ENCODE data around the gene VKORC1.
A peak's percentile ranks its signal among the peaks of the same experiment; 100 is the strongest.

VKORC1 gene

GRCh38 chr16:31081428-31082351 lies 12.9 kb downstream of the VKORC1 start:
- no peak for DNase-seq

GRCh38 chr16:31080756-31081419 lies 13.7 kb downstream of the VKORC1 start:
- no peak for DNase-seq

- no peak for DNase-seq
Observed at GRCh38 chr16:31080035-31080629, 14.5 kb downstream of the VKORC1 start.

GRCh38 chr16:31079342-31079944 lies 15.2 kb downstream of the VKORC1 start:
- DNase-seq = no peak

GRCh38 chr16:31078597-31079341 lies 15.8 kb downstream of the VKORC1 start:
- no peak for DNase-seq

- no peak for DNase-seq
Observed at GRCh38 chr16:31077592-31078396, 16.8 kb downstream of the VKORC1 start.

GRCh38 chr16:31077024-31077423 lies 17.6 kb downstream of the VKORC1 start:
- no peak for DNase-seq

- no peak for DNase-seq
Observed at GRCh38 chr16:31076319-31076718, 18.3 kb downstream of the VKORC1 start.

GRCh38 chr16:31074814-31075183 lies 19.8 kb downstream of the VKORC1 start:
- no peak for DNase-seq

GRCh38 chr16:31073970-31074813 lies 20.4 kb downstream of the VKORC1 start, which contains the start of the genes ZNF646 and ZNF668:
ZNF646 (plus strand) TSS chr16:31074422; CDS start chr16:31076325, 1,903 bp downstream.
ZNF668 (minus strand) TSS chr16:31074240; CDS start chr16:31064459, 9,781 bp downstream.
- DNase-seq = peak; percentile 99

- DNase-seq = peak; percentile 89
Observed at GRCh38 chr16:31073142-31073969, 21.2 kb downstream of the VKORC1 start.

- DNase-seq = peak; percentile 37
Observed at GRCh38 chr16:31072540-31073141, 22.0 kb downstream of the VKORC1 start.

GRCh38 chr16:31071861-31072260 lies 22.7 kb downstream of the VKORC1 start:
- DNase-seq = no peak

- no peak for DNase-seq
Observed at GRCh38 chr16:31067342-31067741, 27.3 kb downstream of the VKORC1 start.

- no peak for DNase-seq
Observed at GRCh38 chr16:31064882-31065461, 29.6 kb downstream of the VKORC1 start.

GRCh38 chr16:31063843-31064611 lies 30.6 kb downstream of the VKORC1 start:
- no peak for DNase-seq

- DNase-seq = no peak
Observed at GRCh38 chr16:31063495-31063842, 31.1 kb downstream of the VKORC1 start.

All from stimulated activated CD4-positive, alpha-beta T cell treated with anti-CD3 and anti-CD28 coated beads, Interleukin-1b, Interleukin-23, amount 100 ng/mL, for 48 hours (primary cell).